HT1080 (cell line): ENCODE measurements around the gene GLRA3. TPM values are rescaled to one million over a fixed set of nuclear protein-coding genes. Genes with fewer than 3 reads are reported as not detected.

ENCODE experiments used
- DNase-seq: peaks from one replicate; pipeline ENCODE4 v3.0.0-alpha.2; 2015; ENCODE audit warnings: low read depth
- total RNA-seq: library from RNA; depleted of rRNA; stranded (reverse); fragments of >200 nt; shearing (Covaris generic); gene quantifications from 2 replicates; pipeline ENCODE4 v1.2.3, GENCODE V29; 2014; rRNA removed

The GLRA3 gene
- total RNA-seq, 1 experiment from 2014 or later = not detected

- no peak for DNase-seq
Measured at GRCh38 chr4:174598800-174599199, 230.2 kb downstream of the GLRA3 start.

GRCh38 chr4:174596513-174596912, 232.5 kb downstream of the GLRA3 start:
- DNase-seq = no peak

- no peak for DNase-seq
Measured at GRCh38 chr4:174595141-174595929, 233.7 kb downstream of the GLRA3 start.

- DNase-seq = no peak
Measured at GRCh38 chr4:174593701-174594100, 235.3 kb downstream of the GLRA3 start.

- DNase-seq = peak; percentile 69
Measured at GRCh38 chr4:174592985-174593335, 236.1 kb downstream of the GLRA3 start.

GRCh38 chr4:174592256-174592984, 236.6 kb downstream of the GLRA3 start:
- DNase-seq = no peak

GRCh38 chr4:174591243-174592021, 237.6 kb downstream of the GLRA3 start:
- DNase-seq = no peak

- no peak for DNase-seq
Measured at GRCh38 chr4:174590336-174590735, 238.7 kb downstream of the GLRA3 start.

Other genes starting within 250 kb of the GLRA3 start
- not detected in 2 replicates for gene ADAM29, start 89.1 kb upstream of the GLRA3 start, total RNA-seq